C1 segment of cervical spinal cord (tissue), 14 donors: ENCODE data around the gene DOCK10.

Experiments
- DNase-seq, 14 donors: peaks; one replicate each; lab custom pipeline; 2025; lab: John Stamatoyannopoulos, UW

Gene DOCK10

GRCh38 chr2:224843141-224843540 is 199.1 kb downstream of the DOCK10 start:
- no peak for DNase-seq

- no peak for DNase-seq
Measured at GRCh38 chr2:224841910-224842309, 200.4 kb downstream of the DOCK10 start.

- no peak for DNase-seq
Measured at GRCh38 chr2:224838335-224838734, 203.9 kb downstream of the DOCK10 start.

GRCh38 chr2:224837558-224837957 is 204.7 kb downstream of the DOCK10 start:
- DNase-seq, result no peak

GRCh38 chr2:224837066-224837465 is 205.2 kb downstream of the DOCK10 start:
- no peak for DNase-seq

GRCh38 chr2:224836263-224836662 is 206.0 kb downstream of the DOCK10 start:
- DNase-seq, result no peak

GRCh38 chr2:224835405-224835804 is 206.9 kb downstream of the DOCK10 start:
- no peak for DNase-seq

GRCh38 chr2:224833986-224834385 is 208.3 kb downstream of the DOCK10 start:
- DNase-seq, result no peak

GRCh38 chr2:224832207-224832606 is 210.1 kb downstream of the DOCK10 start:
- no peak for DNase-seq

- DNase-seq, result no peak
Measured at GRCh38 chr2:224831530-224831929, 210.7 kb downstream of the DOCK10 start.

- no peak for DNase-seq
Measured at GRCh38 chr2:224820283-224820991, 221.8 kb downstream of the DOCK10 start.

GRCh38 chr2:224819075-224819474 is 223.2 kb downstream of the DOCK10 start:
- DNase-seq, result no peak

- DNase-seq, result no peak
Measured at GRCh38 chr2:224817676-224818075, 224.6 kb downstream of the DOCK10 start.

GRCh38 chr2:224816816-224817215 is 225.5 kb downstream of the DOCK10 start:
- no peak for DNase-seq

- DNase-seq, result no peak
Measured at GRCh38 chr2:224813578-224813977, 228.7 kb downstream of the DOCK10 start.

GRCh38 chr2:224807153-224807964 is 234.9 kb downstream of the DOCK10 start:
- DNase-seq, result no peak

GRCh38 chr2:224803930-224804329 is 238.3 kb downstream of the DOCK10 start:
- no peak for DNase-seq

- no peak for DNase-seq
Measured at GRCh38 chr2:224802407-224802806, 239.9 kb downstream of the DOCK10 start.

- no peak for DNase-seq
Measured at GRCh38 chr2:224801360-224801759, 240.9 kb downstream of the DOCK10 start.

- DNase-seq, result no peak
Measured at GRCh38 chr2:224799691-224800090, 242.6 kb downstream of the DOCK10 start.

GRCh38 chr2:224798180-224798579 is 244.1 kb downstream of the DOCK10 start:
- no peak for DNase-seq

GRCh38 chr2:224796695-224797305 is 245.5 kb downstream of the DOCK10 start:
- no peak for DNase-seq

GRCh38 chr2:224793946-224794345 is 248.3 kb downstream of the DOCK10 start:
- DNase-seq, result no peak
